ENCODE results near the gene PLEKHS1. TPM values are rescaled to one million over a fixed set of nuclear protein-coding genes. Genes with fewer than 3 reads are reported as not detected.

The PLEKHS1 gene
- total RNA-seq, 1 experiment from 2014 or later, result 0.21 TPM

GRCh38 chr10:113782367-113782766 is 30.9 kb downstream of the PLEKHS1 start:
- Histone ChIP-seq H3K4me3 (ENCODE audit: low read depth in 2 of 2, low read length in 2 of 2) (no peak overlapping the region), H3K9me3 (ENCODE audit: control insufficient read depth, insufficient read depth, low read depth, low read length) (no peaks in the 10 kb centered on the region), H3K4me1 (ENCODE audit: control insufficient read depth, insufficient read depth, low read length) (no peaks in the 10 kb centered on the region), H3K36me3 (ENCODE audit: control insufficient read depth, insufficient read depth, low read length) (no peaks in the 10 kb centered on the region), H3K27me3 (ENCODE audit: control insufficient read depth, insufficient read depth, low read length) (peaks cover 4% of the 10 kb centered on the region), H3K27ac (ENCODE audit: low read length) (no peak overlapping the region)
- POLR2A ChIA-PET, result no interaction called here
- CTCF ChIA-PET, result no interaction called here
- in situ Hi-C loops (cut with HindIII; ENCODE audit: low pct_unique_long_range_greater_than_20kb, low sequenced_read_pairs) (no loop called here), intact Hi-C loops (cut with micrococcal nuclease; ENCODE audit: unreplicated experiment) (no loop called here)
- no peak for DNase-seq (ENCODE audit: low read depth, low spot score)
- no TSS peak for BruUV-seq (replicated peaks)
- ATAC-seq, result no peak
- no peak for TF ChIP-seq POLR2AphosphoS5 (IDR thresholded peaks at IDR 0.05; ENCODE audit: low read depth, low read length)
- no peak for TF ChIP-seq CTCF (IDR thresholded peaks at IDR 0.05)
- no peak for TF ChIP-seq TCF7L2 (IDR thresholded peaks at IDR 0.05; ENCODE audit: low read depth, low read length)
- no peak for TF ChIP-seq REST (IDR thresholded peaks at IDR 0.05; ENCODE audit: insufficient read depth in 1 of 2, low read depth in 2 of 2, low read length in 1 of 2)
- TF ChIP-seq SIN3A (IDR thresholded peaks at IDR 0.05; ENCODE audit: borderline replicate concordance, insufficient read depth, low read depth, low read length), result no peak

GRCh38 chr10:113782986-113783704 is 31.7 kb downstream of the PLEKHS1 start:
- ChIA-PET POLR2A (no interaction called here), CTCF (no interaction called here)
- DNase-seq (ENCODE audit: low read depth, low spot score) (no peak), ATAC-seq (no peak)
- in situ Hi-C loops (cut with HindIII; ENCODE audit: low pct_unique_long_range_greater_than_20kb, low sequenced_read_pairs), result no loop called here
- no peaks in the 10 kb centered on the region for H3K9me3 ChIP-seq (ENCODE audit: control insufficient read depth, insufficient read depth, low read depth, low read length)
- no peaks in the 10 kb centered on the region for H3K36me3 ChIP-seq (ENCODE audit: control insufficient read depth, insufficient read depth, low read length)
- H3K27ac ChIP-seq (ENCODE audit: low read length), result no peak overlapping the region
- no peaks in the 10 kb centered on the region for H3K4me1 ChIP-seq (ENCODE audit: control insufficient read depth, insufficient read depth, low read length)
- no peak overlapping the region for H3K4me3 ChIP-seq (ENCODE audit: low read depth in 2 of 2, low read length in 2 of 2)
- TF ChIP-seq REST (IDR thresholded peaks at IDR 0.05; ENCODE audit: insufficient read depth in 1 of 2, low read depth in 2 of 2, low read length in 1 of 2) (no peak), SIN3A (IDR thresholded peaks at IDR 0.05; ENCODE audit: borderline replicate concordance, insufficient read depth, low read depth, low read length) (no peak), TCF7L2 (IDR thresholded peaks at IDR 0.05; ENCODE audit: low read depth, low read length) (no peak), CTCF (IDR thresholded peaks at IDR 0.05) (no peak), POLR2AphosphoS5 (IDR thresholded peaks at IDR 0.05; ENCODE audit: low read depth, low read length) (no peak)
- H3K27me3 ChIP-seq (ENCODE audit: control insufficient read depth, insufficient read depth, low read length), result peaks cover 4% of the 10 kb centered on the region
- intact Hi-C loops (cut with micrococcal nuclease; ENCODE audit: unreplicated experiment), result no loop called here
- BruUV-seq (replicated peaks), result no TSS peak

Data from Panc1 (cell line).